Myometrial cell (primary cell): ENCODE results near the gene GLIPR1. TPM values are rescaled to one million over a fixed set of nuclear protein-coding genes. Genes with fewer than 3 reads are reported as not detected.

ENCODE experiments used
- total RNA-seq: library from RNA; depleted of rRNA; stranded (reverse); fragments of >200 nt; gene quantifications from 2 replicates; pipeline ENCODE4 v1.2.3, GENCODE V29; 2015

The GLIPR1 gene
- 40.1 and 64.2 TPM in 2 replicates for total RNA-seq

GRCh38 chr12:75480469-75480949 is at the start of gene GLIPR1:
Gene GLIPR1 (plus strand): TSS chr12:75480755. CDS start chr12:75480881, 126 bp downstream.

GRCh38 chr12:75511116-75512048 is 30.8 kb downstream of the GLIPR1 start, which contains the start of gene KRR1:
Gene KRR1 (minus strand): TSS chr12:75511609. CDS start chr12:75511597, 12 bp downstream.

Other genes with a start within 250 kb of the GLIPR1 start
- 4.0 and 4.6 TPM in 2 replicates for gene CAPS2, start 150.4 kb upstream of the GLIPR1 start, total RNA-seq
- gene GLIPR1L1, start 146.1 kb upstream of the GLIPR1 start, total RNA-seq, result not detected in 2 replicates
- 0.18 and 0.29 TPM in 2 replicates for gene GLIPR1L2, start 89.7 kb upstream of the GLIPR1 start, total RNA-seq
- 17.6 and 38.5 TPM in 2 replicates for gene KRR1, start 30.9 kb downstream of the GLIPR1 start, total RNA-seq